GM03348 (cell line): ENCODE measurements around the gene AK9.
"Not testable (repeated sequence)": the region's sequence is repeated elsewhere in the genome, so short reads cannot be mapped to it uniquely, and the experiment has no call there.

ENCODE experiments used
- DNase-seq: peaks from one replicate; pipeline ENCODE4 v3.0.0; 2012; ENCODE audit warnings: low spot score

AK9 gene

DNA sequence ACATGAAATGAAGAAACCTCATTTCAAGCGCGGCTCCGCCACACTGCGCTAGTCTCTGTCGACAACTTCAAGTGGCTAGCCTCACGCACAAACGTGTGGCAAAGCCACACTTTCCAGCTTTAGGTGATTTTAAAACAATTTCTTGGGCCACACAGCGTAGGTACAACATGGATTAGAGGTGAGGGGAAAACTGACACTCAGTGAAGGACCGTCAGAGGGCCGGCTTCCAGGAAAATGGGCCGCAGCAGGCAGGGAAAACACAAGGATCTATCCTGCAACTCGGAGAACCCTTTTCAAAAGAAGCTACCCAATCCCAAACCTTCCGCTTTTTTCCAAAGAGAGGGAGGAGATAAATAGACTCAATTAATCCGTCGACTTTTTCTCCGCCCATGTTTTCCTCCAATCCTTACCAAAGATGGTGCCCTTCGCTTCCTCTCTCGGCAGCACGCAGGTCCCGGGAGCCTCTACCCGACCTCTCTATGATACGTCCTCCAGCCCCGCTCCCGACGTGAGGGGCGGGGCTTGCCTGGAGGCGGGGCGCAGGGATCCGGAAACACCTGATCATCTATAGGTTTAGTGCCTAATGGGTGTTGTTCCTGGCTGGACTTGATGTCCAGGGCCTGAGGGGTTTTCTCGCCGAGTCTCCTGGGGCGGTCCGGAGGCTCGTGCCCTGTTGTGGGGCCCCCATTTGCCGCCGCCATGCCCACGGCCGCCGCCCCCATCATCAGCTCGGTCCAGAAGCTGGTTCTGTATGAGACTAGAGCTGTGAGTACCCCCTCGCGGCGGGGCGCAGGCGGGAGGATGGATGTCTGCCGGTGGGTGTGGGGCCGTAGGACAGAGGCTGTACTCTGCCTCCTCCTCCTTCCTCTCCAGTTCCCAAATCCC lies at the start of gene AK9, which contains the start of gene FIG4:
Gene AK9 (minus strand): TSS at position 466 of the 885 bp plus-strand sequence. CDS start 15,457 bp downstream, outside the sequence.
Gene FIG4 (plus strand): TSS at position 560 of the 885 bp plus-strand sequence. CDS start 140 bp downstream, at position 700.
- DNase-seq, result peak; percentile 96

- DNase-seq, result no peak
Observed at GRCh38 chr6:109740787-109741186, 49.8 kb upstream of the AK9 start.

DNA sequence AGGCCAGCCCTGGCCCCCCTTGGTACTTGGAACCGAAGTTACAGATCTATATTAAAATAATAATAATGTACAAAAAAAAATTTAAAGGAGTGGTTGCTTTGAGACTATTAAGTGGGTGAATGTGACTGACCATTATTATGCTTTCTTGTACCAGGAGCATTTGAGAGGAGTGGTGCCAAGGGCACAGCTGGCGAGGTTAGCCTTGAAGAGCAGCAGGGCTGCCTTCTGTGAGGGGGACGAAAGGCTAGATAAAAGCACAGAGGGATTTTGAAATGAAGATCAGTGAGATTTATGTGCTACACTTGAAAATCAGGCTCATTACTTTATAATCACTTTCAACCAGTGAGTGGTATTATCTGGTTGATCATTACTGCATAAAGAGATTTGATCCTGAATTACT lies 48.7 kb upstream of the AK9 start:
- DNase-seq, result no peak

GRCh38 chr6:109738667-109739066 lies 47.7 kb upstream of the AK9 start:
- no peak for DNase-seq

DNA sequence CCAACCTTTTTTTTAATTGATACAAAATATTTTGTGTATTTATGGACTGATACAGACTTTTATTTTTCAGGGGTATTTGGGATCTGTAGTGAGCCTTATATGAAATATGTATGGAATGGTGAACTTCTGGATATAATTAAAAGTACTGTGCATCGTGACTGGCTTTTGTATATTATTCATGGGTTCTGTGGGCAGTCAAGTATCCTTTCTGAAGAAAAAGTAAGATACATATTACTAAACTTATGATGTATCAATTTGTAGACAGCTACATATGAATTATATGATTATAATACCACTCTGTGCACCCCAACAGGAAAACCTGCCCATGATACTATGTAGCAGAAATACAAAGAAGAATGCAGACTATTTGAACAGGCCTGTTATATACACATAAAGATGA lies 47.3 kb upstream of the AK9 start:
- no peak for DNase-seq

- DNase-seq, result no peak
Observed at GRCh38 chr6:109736273-109737025, 45.4 kb upstream of the AK9 start.

DNA sequence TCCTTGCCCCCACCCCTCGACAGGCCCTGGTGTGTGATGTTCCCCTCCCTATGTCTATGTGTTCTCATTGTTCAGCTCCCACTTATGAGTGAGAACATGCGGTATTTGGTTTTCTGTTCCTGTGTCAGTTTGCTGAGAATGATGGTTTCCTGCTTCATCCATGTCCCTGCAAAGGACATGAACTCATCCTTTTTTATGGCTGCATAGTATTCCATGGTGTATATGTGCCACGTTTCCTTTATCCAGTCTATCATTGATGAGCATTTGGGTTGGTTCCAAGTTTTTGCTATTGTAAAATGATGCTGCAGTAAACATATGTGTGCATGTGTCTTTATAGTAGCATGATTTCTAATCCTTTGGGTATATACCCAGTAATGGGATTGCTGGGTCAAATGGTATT lies 34.2 kb upstream of the AK9 start:
- not testable (repeated sequence) for DNase-seq

- DNase-seq, result no peak
Observed at GRCh38 chr6:109722564-109723254, 31.7 kb upstream of the AK9 start.

DNA sequence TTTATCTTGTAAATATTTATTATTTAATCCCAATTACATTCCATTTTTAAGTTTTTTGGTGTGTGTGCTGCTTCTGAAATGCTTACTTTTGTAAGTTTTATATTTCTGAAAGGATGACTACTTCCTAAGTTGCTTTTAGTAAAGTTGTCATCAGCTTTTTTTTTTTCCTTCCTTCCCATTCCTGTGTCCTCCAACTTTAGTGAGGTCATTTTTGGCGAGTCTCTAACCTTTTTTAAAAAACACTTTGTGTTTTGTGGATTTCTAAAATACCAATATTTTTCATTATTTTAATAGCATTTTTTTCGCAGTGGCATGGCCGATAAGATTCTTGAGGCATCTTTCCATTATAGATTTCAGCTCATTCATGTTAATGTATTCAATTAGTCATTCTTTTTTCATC lies 31.0 kb upstream of the AK9 start:
- no peak for DNase-seq

- no peak for DNase-seq
Observed at GRCh38 chr6:109720311-109720710, 29.3 kb upstream of the AK9 start.

DNA sequence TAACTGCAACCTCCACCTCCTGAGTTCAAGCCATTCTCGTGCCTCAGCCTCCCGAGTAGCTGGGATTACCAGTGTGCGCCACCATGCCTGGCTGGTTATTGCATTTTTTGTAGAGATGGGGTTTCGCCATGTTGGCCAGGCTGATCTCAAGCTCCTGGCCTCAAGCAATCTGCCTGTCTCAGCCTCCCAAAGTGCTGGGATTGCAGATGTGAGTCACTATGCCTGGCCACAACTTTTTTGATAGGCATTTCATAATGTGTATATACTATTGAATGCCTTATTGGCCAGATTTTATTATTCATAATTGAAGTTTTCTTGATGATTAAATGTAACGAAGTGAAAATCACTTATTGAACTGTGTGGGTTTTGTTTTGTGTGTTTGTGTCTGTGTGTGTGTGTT lies 28.0 kb upstream of the AK9 start:
- DNase-seq, result no peak

DNA sequence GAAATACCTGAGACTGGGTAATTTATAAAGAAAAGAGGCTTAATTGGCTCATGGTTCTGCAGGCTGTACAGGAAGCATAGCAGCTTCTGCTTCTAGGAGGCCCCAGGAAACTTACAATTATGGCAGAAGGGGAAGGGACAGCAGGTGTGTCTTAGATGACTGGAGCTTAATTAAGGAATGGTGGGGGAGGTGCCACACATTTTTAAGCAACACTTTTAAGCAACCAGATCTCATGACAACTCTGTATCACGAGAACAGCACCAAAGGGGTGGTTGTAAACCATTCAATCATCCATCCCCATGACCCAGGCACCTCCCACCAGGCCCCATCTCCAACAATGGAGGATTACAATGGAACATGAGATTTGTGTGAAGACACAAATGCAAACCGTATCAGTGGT lies 27.0 kb upstream of the AK9 start:
- DNase-seq, result no peak

GRCh38 chr6:109715616-109716015 lies 24.6 kb upstream of the AK9 start:
- no peak for DNase-seq

DNA sequence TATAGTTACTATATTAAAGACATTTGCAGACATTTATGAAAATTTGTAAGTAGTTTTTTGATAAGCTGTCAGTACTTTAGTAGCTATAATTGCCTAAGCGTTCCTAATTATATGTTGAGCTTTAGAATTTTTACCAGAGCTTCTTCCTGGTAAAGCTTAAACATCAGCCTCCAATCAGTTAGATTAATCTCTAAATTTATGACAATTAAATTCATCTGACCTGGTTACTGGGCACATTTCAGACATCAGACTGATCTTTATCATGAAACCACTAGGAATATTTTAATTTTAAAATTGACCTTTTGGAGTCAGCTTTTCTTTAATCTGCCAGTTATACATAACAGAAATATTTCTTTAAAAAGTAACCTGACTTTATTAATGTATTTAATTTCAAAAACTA lies 23.6 kb upstream of the AK9 start:
- no peak for DNase-seq

- no peak for DNase-seq
Observed at GRCh38 chr6:109714166-109714565, 23.2 kb upstream of the AK9 start.

DNA sequence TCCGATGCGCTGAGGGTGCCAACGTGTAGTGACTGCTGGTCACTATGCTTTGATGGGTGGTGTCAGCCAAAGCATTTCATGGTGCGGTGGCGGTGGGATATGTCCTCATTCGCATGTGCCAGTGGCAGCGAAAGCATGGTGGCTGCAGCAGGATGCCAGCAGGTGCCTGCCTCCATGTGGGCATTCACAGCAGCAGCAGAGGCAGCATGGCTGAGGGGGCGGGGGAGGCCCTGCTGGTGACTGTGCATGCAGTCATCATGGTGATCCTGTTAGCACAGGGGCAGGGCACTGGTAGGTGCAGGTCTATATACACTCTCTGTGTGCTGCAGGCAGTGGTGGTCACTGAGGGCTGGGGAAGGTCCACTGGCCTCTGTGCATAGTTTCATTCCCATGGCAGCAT lies 22.1 kb upstream of the AK9 start:
- no peak for DNase-seq

DNA sequence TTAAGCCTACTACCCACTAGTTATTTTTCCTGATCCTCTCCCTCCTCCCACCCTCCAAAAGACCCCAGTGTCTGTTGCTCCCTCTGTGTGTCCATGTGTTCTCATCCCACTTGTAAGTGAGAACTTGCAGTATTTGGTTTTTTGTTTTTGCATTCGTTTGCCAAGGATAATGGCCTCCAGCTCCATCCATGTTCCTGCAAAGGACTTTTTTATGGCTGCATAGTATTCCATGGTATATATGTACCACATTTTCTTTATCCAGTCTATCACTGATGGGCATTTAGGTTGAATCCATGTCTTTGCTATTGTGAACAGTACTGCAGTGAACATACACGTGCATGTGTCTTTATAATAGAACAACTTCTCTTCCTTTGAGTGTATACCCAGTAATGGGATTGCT lies 17.1 kb upstream of the AK9 start:
- not testable (repeated sequence) for DNase-seq

- no peak for DNase-seq
Observed at GRCh38 chr6:109706513-109706912, 15.5 kb upstream of the AK9 start.

- peak; percentile 83 for DNase-seq
Observed at GRCh38 chr6:109705258-109705657, 14.3 kb upstream of the AK9 start.

GRCh38 chr6:109702791-109703190 lies 11.8 kb upstream of the AK9 start:
- DNase-seq, result no peak

- no peak for DNase-seq
Observed at GRCh38 chr6:109701774-109702173, 10.8 kb upstream of the AK9 start.

- DNase-seq, result no peak
Observed at GRCh38 chr6:109701221-109701620, 10.2 kb upstream of the AK9 start.

DNA sequence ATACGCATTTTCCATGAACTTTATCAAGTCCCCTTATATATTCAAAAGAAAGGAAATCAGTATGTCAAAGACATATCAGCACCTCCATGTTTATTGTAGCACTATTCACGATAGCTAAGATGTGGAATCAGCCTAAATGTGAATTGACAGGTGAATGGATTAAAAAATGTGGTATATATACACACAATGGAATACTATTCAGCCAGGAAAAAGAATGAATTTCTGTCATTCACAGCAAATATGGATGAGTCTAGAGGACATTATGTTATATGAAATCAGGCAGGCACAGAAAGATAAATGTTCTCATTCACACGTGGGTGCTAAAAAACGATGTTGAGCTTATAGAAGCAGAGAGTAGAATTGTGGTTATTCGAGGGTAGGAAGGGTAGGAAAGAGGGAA lies 5.4 kb upstream of the AK9 start:
- no peak for DNase-seq
